Mesothelial cell of epicardium (in vitro differentiated cells): ENCODE data around the gene RPP38. TPM values are rescaled to one million over a fixed set of nuclear protein-coding genes. Genes with fewer than 3 reads are reported as not detected.

Experiments
- DNase-seq, 2 experiments: peaks; one replicate each; pipeline ENCODE4 v3.0.0; 2021; ENCODE audit warnings: low spot score in 2 of 2; ENCODE audit not compliant: unreplicated experiment in 2 of 2
- H3K27ac Mint-ChIP-seq: 2 replicates; pipeline ENCODE4 v1.8.0; 2021; ENCODE audit warnings: mixed read lengths
- H3K27me3 Mint-ChIP-seq: 2 replicates; pipeline ENCODE4 v1.8.0; 2021; ENCODE audit warnings: low read depth, mixed read lengths
- H3K36me3 Mint-ChIP-seq: 2 replicates; pipeline ENCODE4 v1.8.0; 2021; ENCODE audit warnings: mixed read lengths
- H3K4me1 Mint-ChIP-seq: 2 replicates; pipeline ENCODE4 v1.8.0; 2021; ENCODE audit warnings: mixed read lengths
- H3K4me3 Mint-ChIP-seq: 2 replicates; pipeline ENCODE4 v1.8.0; 2021; ENCODE audit warnings: mild to moderate bottlenecking, moderate library complexity, mixed read lengths
- H3K9me3 Mint-ChIP-seq: 2 replicates; pipeline ENCODE4 v1.8.0; 2021; ENCODE audit warnings: mixed read lengths
- CTCF ChIP-seq: fragments of 200-600 bp; sonication (generic); IDR thresholded peaks from one replicate; pipeline ENCODE4 v1.5.0; 2021; ENCODE audit warnings: antibody characterized with exemption; ENCODE audit not compliant: unreplicated experiment
- total RNA-seq: library from RNA; stranded (reverse); gene quantifications from 3 replicates; pipeline ENCODE4 v1.2.1, GENCODE V29; 2021

Gene RPP38
- total RNA-seq, 1 donor from 2014 or later, result 16.0 TPM

GRCh38 chr10:15092855-15093408 lies 4.2 kb upstream of the RPP38 start:
- Mint-ChIP-seq H3K36me3 (no peaks in the 10 kb centered on the region), H3K9me3 (no peaks in the 10 kb centered on the region), H3K4me3 (no peak overlapping the region), H3K27me3 (no peaks in the 10 kb centered on the region), H3K27ac (no peak overlapping the region), H3K4me1 (peaks cover 11% of the 10 kb centered on the region)
- DNase-seq, result no peak
- TF ChIP-seq CTCF, result no peak

GRCh38 chr10:15096661-15097010 lies 519 bp upstream of the RPP38 start:
- Mint-ChIP-seq H3K4me1 (peaks cover 23% of the 10 kb centered on the region), H3K27ac (peak overlapping the region; percentile 99), H3K4me3 (peak overlapping the region; percentile 94), H3K9me3 (no peaks in the 10 kb centered on the region), H3K27me3 (no peaks in the 10 kb centered on the region), H3K36me3 (no peaks in the 10 kb centered on the region)
- no peak for TF ChIP-seq CTCF
- peak in 1 of 2 experiments; percentile 42 for DNase-seq

GRCh38 chr10:15099886-15100285 lies 2.7 kb downstream of the RPP38 start:
- H3K9me3 Mint-ChIP-seq, result no peaks in the 10 kb centered on the region
- H3K27ac Mint-ChIP-seq, result no peak overlapping the region
- TF ChIP-seq CTCF, result no peak
- no peaks in the 10 kb centered on the region for H3K27me3 Mint-ChIP-seq
- H3K4me1 Mint-ChIP-seq, result peaks cover 23% of the 10 kb centered on the region
- DNase-seq, result no peak
- no peak overlapping the region for H3K4me3 Mint-ChIP-seq
- H3K36me3 Mint-ChIP-seq, result peaks cover 11% of the 10 kb centered on the region

- Mint-ChIP-seq H3K36me3 (peaks cover 27% of the 10 kb centered on the region), H3K27ac (no peak overlapping the region), H3K4me1 (peaks cover 11% of the 10 kb centered on the region), H3K4me3 (no peak overlapping the region), H3K9me3 (no peaks in the 10 kb centered on the region), H3K27me3 (no peaks in the 10 kb centered on the region)
- TF ChIP-seq CTCF, result no peak
- no peak for DNase-seq
These were observed 6.4 kb downstream of the RPP38 start for GRCh38 chr10:15103513-15103912.

DNA sequence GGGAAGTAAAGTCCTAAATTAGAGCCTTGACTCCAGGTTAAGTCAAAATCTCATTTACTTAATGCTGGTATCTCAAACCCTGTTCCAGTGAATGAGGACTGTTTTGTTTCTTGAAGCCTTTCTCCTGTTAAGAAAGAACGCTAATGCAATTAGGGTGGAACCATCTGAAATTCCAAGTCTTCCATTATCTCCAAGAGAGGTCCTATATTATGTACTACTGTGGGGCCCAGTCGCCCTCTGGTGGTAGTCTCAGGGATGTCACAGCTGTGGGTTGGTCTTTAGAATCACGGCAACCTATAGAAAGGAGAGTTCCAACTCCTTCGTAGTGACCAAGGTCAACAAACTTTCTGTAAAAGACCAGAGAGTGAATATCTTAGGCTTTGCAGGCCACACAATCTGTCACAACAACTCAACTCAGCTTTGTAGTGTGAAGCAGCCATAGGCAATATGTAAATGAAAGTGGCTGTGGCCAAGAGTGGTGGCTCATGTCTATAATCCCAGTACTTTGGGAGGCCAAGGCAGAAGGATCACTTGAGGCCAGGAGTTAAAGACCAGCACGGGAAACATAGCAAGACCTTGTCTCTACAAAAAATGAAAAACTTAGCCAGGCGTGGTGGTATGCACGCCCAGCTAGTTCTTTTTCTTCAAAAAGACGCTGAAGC lies 9.3 kb downstream of the RPP38 start:
- peak overlapping the region; percentile 21 for H3K27ac Mint-ChIP-seq
- H3K4me1 Mint-ChIP-seq, result no peaks in the 10 kb centered on the region
- TF ChIP-seq CTCF, result peak; percentile 78
- H3K4me3 Mint-ChIP-seq, result no peak overlapping the region
- no peaks in the 10 kb centered on the region for H3K27me3 Mint-ChIP-seq
- no peaks in the 10 kb centered on the region for H3K9me3 Mint-ChIP-seq
- peak; percentile 39 to 80 for DNase-seq
- peaks cover 32% of the 10 kb centered on the region for H3K36me3 Mint-ChIP-seq
